ENCODE results near the gene APLNR. TPM values are rescaled to one million over a fixed set of nuclear protein-coding genes. Genes with fewer than 3 reads are reported as not detected.

Gene APLNR
- total and polyA plus RNA-seq, 4 donors, result 0.23 to 27.7 (median 17.8) TPM; not detected in 1

DNA sequence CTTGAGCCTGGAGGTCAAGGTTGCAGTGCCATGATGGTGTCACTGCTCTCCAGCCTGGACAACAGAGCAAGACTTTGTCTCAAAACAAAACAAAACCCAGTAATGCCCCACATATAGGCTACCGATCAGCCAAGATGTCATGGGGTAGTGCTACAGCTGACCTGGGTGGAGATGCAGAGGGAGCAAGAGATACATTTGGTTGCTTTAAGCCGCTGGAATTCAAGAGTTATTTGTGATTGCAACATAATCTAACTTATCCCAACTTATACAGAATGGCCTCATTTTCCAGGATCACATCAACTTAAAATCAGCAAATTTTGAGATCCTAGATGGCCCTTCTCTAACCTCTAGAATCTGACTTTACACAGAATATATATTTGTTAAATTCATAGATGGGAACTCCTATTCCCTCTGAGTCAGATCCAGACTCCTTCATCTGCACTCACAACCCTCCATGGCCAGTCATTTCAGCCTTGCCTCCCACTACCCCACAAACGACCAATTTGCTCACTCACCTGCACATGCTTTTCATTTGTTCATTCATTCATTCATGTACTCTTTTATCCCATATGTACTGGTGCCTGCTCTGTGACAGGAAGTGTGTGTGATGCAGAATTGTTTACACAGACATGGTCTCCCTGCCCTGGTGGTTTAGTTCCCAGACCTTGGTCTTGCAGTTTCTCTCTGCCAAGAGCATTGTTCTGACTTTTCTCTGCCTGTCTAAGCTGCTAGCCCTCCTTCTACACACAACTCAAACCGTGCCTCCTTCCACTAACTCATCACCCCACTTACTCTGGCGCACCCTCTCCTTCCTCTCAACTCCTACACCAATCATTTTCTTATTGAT is 24.1 kb upstream of the APLNR start:
- Histone ChIP-seq H3K27me3 (ENCODE audit: control insufficient read depth in 1 of 2, insufficient read depth in 2 of 2, low read length in 1 of 2) (no peaks in the 10 kb centered on the region), H3K9me3 (ENCODE audit: control insufficient read depth, low read length) (no peaks in the 10 kb centered on the region), H3K36me3 (ENCODE audit: control insufficient read depth in 1 of 2, insufficient read depth in 2 of 2, low read length in 1 of 2) (no peaks in the 10 kb centered on the region), H3K4me1 (ENCODE audit: control insufficient read depth in 1 of 2, insufficient read depth in 2 of 2, low read length in 2 of 2) (no peaks in the 10 kb centered on the region), H3K4me3 (ENCODE audit: low read length in 2 of 2) (no peak overlapping the region), H3K27ac (ENCODE audit: low read depth in 1 of 2, low read length in 2 of 2) (no peak overlapping the region)
- 57 to 58% methylated on average over 5 of the region's 5 CpGs for WGBS, 2 donors
- intact Hi-C loops (cut with DNase I), result no loop called here
- ATAC-seq (ENCODE audit: low FRiP score) (no peak), DNase-seq (no peak)

DNA sequence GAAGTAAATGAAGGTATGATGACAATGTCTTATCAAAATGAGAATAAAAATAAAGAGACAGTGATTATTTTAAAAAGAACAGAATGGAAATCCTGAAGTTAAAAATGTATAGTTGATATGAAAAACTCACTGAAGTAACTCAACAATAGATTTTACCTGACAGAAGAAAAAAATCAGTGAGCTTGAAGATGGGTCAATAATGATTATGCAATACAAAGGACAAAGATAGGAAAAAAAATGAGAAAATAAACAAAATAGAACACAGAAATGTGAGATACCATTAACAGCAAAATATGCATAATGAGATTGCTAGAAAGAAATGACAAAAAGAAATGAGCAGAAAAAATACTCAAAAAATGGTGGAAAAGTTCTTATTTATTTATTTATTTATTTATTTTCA is 19.1 kb upstream of the APLNR start:
- intact Hi-C loops (cut with DNase I), result loop anchor here in 1 of 2 donors (10.0 kb wide), 1 partner anchor 141 kb away; no protein-coding TSS in a partner anchor
- Histone ChIP-seq H3K27ac (ENCODE audit: low read depth in 1 of 2, low read length in 2 of 2) (no peak overlapping the region), H3K4me1 (ENCODE audit: control insufficient read depth in 1 of 2, insufficient read depth in 2 of 2, low read length in 2 of 2) (no peaks in the 10 kb centered on the region), H3K9me3 (ENCODE audit: control insufficient read depth, low read length) (no peaks in the 10 kb centered on the region), H3K36me3 (ENCODE audit: control insufficient read depth in 1 of 2, insufficient read depth in 2 of 2, low read length in 1 of 2) (no peaks in the 10 kb centered on the region), H3K27me3 (ENCODE audit: control insufficient read depth in 1 of 2, insufficient read depth in 2 of 2, low read length in 1 of 2) (no peaks in the 10 kb centered on the region), H3K4me3 (ENCODE audit: low read length in 2 of 2) (no peak overlapping the region)
- DNase-seq (no peak), ATAC-seq (ENCODE audit: low FRiP score) (no peak)

DNA sequence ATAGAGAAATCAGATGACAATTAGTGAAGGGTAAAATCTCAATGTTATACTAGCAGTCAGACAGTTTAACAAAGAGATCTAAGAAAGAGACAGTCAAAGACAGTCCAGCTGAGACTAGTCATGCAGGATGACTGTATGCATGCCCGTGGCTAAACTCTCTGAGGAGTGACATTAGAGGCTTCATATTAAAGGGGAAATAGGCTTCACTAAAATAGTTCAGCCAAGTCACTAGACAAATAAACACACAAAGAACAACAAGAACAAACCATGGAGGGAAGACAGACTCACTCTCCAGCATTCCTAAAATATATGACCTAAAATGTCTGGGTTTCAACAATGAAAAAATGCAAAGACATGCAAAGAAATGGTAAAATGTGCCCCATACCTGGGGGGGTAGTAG is 18.6 kb upstream of the APLNR start:
- Histone ChIP-seq H3K9me3 (ENCODE audit: control insufficient read depth, low read length) (no peaks in the 10 kb centered on the region), H3K4me3 (ENCODE audit: low read length in 2 of 2) (no peak overlapping the region), H3K4me1 (ENCODE audit: control insufficient read depth in 1 of 2, insufficient read depth in 2 of 2, low read length in 2 of 2) (no peaks in the 10 kb centered on the region), H3K27ac (ENCODE audit: low read depth in 1 of 2, low read length in 2 of 2) (no peak overlapping the region), H3K36me3 (ENCODE audit: control insufficient read depth in 1 of 2, insufficient read depth in 2 of 2, low read length in 1 of 2) (no peaks in the 10 kb centered on the region), H3K27me3 (ENCODE audit: control insufficient read depth in 1 of 2, insufficient read depth in 2 of 2, low read length in 1 of 2) (no peaks in the 10 kb centered on the region)
- intact Hi-C loops (cut with DNase I), result loop anchor here in 1 of 2 donors (10.0 kb wide), 1 partner anchor 141 kb away; no protein-coding TSS in a partner anchor
- DNase-seq (no peak), ATAC-seq (ENCODE audit: low FRiP score) (no peak)
- WGBS, 2 donors, result 14 to 17% methylated on average over 1 of the region's 1 CpG

DNA sequence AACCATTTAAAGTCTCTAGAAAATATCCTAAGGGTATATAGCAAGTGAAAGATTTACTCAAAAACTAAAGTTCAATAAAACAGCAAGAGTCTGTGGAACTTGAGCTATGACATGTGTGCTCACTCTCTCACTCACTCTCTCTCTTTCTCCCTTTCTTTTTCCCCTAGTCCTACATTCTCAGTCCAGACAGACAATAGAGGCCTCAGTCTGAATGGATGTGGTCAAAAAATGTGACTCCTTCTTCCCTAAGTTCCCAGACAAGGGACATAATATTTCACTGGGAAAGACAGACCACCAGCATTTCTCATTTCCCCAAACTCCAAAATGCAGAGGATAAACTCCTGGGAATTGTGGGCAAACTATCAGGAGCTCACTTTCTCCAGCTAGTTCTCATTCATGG is 17.6 kb upstream of the APLNR start:
- no peak overlapping the region for H3K27ac ChIP-seq (ENCODE audit: low read depth in 1 of 2, low read length in 2 of 2)
- intact Hi-C loops (cut with DNase I), result loop anchor here in 1 of 2 donors (5.0 to 10.0 kb wide), 2 partner anchors 140 to 412 kb away; no protein-coding TSS in a partner anchor
- no peaks in the 10 kb centered on the region for H3K4me1 ChIP-seq (ENCODE audit: control insufficient read depth in 1 of 2, insufficient read depth in 2 of 2, low read length in 2 of 2)
- ATAC-seq (ENCODE audit: low FRiP score) (no peak), DNase-seq (no peak)
- no peaks in the 10 kb centered on the region for H3K36me3 ChIP-seq (ENCODE audit: control insufficient read depth in 1 of 2, insufficient read depth in 2 of 2, low read length in 1 of 2)
- H3K4me3 ChIP-seq (ENCODE audit: low read length in 2 of 2), result no peak overlapping the region
- H3K9me3 ChIP-seq (ENCODE audit: control insufficient read depth, low read length), result no peaks in the 10 kb centered on the region
- no peaks in the 10 kb centered on the region for H3K27me3 ChIP-seq (ENCODE audit: control insufficient read depth in 1 of 2, insufficient read depth in 2 of 2, low read length in 1 of 2)

DNA sequence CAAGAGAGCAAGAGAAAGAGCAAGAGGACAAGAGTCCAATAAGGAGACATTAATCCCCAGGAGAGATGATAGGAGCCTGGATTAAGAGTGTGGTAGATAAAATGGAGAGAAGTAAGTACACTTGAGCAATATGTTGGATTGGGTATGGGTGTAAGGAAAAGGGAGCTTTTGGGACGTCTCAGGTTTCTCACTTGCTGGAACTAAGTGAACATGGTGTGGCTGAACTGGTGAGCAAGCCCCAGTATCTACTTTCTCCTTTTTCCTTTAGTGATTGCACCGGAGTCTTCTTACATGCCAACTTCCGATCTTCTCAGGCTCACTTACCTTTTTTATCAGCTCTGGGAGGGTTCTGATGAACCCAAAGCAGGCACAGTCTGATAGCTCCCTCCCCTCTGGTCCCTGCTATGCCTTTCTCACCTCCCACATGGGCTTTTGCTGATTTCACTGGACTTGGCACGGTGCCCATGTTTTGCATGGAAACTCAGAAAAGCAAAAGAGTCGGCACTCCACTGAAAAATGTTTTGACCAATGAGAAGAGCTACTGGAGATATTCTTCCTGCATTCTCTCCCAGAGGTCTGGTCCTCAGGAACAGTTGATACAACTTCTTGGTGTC is 14.5 kb upstream of the APLNR start:
- DNase-seq, result no peak
- intact Hi-C loops (cut with DNase I), result loop anchor here (2.0 to 10.0 kb wide), 3 partner anchors 137 to 409 kb away; no protein-coding TSS in a partner anchor
- no peaks in the 10 kb centered on the region for H3K4me1 ChIP-seq (ENCODE audit: control insufficient read depth in 1 of 2, insufficient read depth in 2 of 2, low read length in 2 of 2)
- 15 to 22% methylated on average over 5 of the region's 5 CpGs for WGBS, 2 donors
- no peaks in the 10 kb centered on the region for H3K9me3 ChIP-seq (ENCODE audit: control insufficient read depth, low read length)
- H3K27ac ChIP-seq (ENCODE audit: low read depth in 1 of 2, low read length in 2 of 2), result no peak overlapping the region
- H3K4me3 ChIP-seq (ENCODE audit: low read length in 2 of 2), result no peak overlapping the region
- no peaks in the 10 kb centered on the region for H3K27me3 ChIP-seq (ENCODE audit: control insufficient read depth in 1 of 2, insufficient read depth in 2 of 2, low read length in 1 of 2)
- H3K36me3 ChIP-seq (ENCODE audit: control insufficient read depth in 1 of 2, insufficient read depth in 2 of 2, low read length in 1 of 2), result no peaks in the 10 kb centered on the region
- ATAC-seq (ENCODE audit: low FRiP score), result no peak

DNA sequence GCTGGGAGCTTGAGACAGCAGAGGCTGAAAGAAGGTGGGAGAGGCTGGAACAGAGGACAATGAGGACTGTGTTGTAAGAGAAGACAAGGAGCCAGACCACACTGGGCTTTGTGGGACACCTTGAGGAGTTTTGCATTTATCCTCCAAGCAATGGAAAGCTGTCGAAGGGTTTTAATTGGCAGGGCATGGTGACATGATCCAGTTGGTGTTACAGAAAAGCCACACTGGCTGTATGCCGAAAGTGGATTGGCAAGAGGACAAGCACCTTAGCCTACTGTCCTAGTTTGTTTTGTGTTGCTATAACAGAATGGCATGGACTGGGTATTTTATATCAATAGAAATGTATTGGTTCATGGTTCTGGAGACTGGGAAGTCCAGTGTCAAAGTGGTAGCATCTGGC is 14.0 kb upstream of the APLNR start:
- Histone ChIP-seq H3K4me1 (ENCODE audit: control insufficient read depth in 1 of 2, insufficient read depth in 2 of 2, low read length in 2 of 2) (no peaks in the 10 kb centered on the region), H3K27me3 (ENCODE audit: control insufficient read depth in 1 of 2, insufficient read depth in 2 of 2, low read length in 1 of 2) (no peaks in the 10 kb centered on the region), H3K27ac (ENCODE audit: low read depth in 1 of 2, low read length in 2 of 2) (no peak overlapping the region), H3K4me3 (ENCODE audit: low read length in 2 of 2) (no peak overlapping the region), H3K9me3 (ENCODE audit: control insufficient read depth, low read length) (no peaks in the 10 kb centered on the region), H3K36me3 (ENCODE audit: control insufficient read depth in 1 of 2, insufficient read depth in 2 of 2, low read length in 1 of 2) (no peaks in the 10 kb centered on the region)
- no peak for ATAC-seq (ENCODE audit: low FRiP score)
- DNase-seq, result no peak
- intact Hi-C loops (cut with DNase I), result loop anchor here (2.0 to 10.0 kb wide), 3 partner anchors 136 to 409 kb away; no protein-coding TSS in a partner anchor
- WGBS, 2 donors, result 79 to 80% methylated on average over 2 of the region's 2 CpGs

DNA sequence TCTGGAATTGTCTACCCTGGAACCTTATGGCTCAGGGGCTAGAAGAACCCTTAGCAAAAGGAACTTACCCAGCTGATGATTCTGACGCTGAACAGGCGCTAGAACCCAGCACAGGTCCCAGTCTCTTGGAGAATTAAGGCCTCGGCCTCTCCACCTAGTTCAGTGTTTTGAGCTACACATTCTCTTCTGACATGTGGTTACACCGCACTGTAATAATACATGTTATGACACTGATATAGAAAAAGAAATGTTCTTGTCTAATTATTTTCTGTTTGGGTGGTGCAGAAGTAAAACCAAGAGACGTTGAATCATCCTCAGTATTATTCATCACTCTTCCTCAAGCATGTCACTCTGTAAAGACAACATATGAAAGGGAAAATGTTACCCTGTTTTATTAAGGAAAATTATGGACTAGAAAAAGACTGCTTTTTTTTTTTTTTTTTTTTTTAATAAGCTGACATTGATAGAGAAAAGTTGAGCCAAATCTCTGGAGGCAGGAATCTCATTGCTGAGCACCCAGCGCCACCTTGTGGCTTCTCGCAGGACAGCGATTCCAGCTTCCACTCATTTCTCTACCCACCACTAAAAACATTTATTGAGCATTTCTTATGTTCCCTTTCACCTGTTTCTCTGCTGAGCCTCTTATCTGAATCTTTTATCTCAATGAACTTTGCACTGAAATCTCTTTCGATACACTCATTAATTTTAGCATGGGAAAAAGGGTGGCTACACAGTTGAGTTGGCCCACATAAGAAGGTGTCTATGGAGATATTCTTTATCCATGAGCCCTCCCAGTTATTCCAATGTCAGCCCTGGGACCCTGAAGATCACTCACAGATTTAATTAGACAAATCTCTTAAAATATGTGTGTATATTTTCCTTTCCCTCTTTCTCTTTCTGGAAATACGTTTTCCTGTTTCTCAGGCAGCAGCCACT is 12.6 kb upstream of the APLNR start:
- 40 to 42% methylated on average over 10 of the region's 10 CpGs for WGBS, 2 donors
- Histone ChIP-seq H3K9me3 (ENCODE audit: control insufficient read depth, low read length) (no peaks in the 10 kb centered on the region), H3K36me3 (ENCODE audit: control insufficient read depth in 1 of 2, insufficient read depth in 2 of 2, low read length in 1 of 2) (no peaks in the 10 kb centered on the region), H3K4me1 (ENCODE audit: control insufficient read depth in 1 of 2, insufficient read depth in 2 of 2, low read length in 2 of 2) (no peaks in the 10 kb centered on the region), H3K27ac (ENCODE audit: low read depth in 1 of 2, low read length in 2 of 2) (no peak overlapping the region), H3K4me3 (ENCODE audit: low read length in 2 of 2) (no peak overlapping the region), H3K27me3 (ENCODE audit: control insufficient read depth in 1 of 2, insufficient read depth in 2 of 2, low read length in 1 of 2) (no peaks in the 10 kb centered on the region)
- DNase-seq (peak; percentile 62 to 89), ATAC-seq (ENCODE audit: low FRiP score) (peak; percentile 83)
- intact Hi-C loops (cut with DNase I), result loop anchor here (2.0 to 10.0 kb wide), 3 partner anchors 135 to 407 kb away; no protein-coding TSS in a partner anchor

DNA sequence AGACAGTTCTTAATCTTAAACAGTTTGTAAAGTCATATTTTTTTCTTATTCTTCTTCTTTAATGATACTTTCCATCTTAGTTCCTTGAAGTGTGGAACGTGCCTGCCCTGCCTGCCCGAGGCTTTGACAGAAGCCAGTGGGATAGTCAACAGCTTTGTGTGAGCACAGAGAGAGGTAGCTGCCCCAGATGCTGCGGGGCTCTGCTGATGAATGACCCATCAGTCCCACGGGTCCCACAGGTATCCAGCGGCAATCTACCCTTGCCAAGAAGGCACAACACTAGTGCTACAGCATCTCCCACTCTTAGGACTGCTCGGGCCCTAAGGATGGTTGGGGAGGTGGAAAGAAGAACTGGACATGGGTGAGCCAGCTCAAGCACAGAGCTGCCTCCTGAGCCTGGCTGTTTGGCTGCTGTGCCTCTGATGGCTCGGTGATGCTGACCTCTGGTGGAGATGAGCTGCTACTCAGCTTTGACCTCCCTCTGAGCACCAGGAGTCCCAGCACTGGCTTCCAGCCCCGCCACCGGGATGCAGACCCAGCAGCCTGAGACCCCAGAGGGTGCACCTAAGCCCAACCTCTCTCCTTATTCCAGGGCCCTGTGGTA is 11.8 kb upstream of the APLNR start:
- DNase-seq, result peak in 1 of 2 donors; percentile 79
- H3K36me3 ChIP-seq (ENCODE audit: control insufficient read depth in 1 of 2, insufficient read depth in 2 of 2, low read length in 1 of 2), result no peaks in the 10 kb centered on the region
- intact Hi-C loops (cut with DNase I), result no loop called here
- peak; percentile 93 for ATAC-seq (ENCODE audit: low FRiP score)
- no peaks in the 10 kb centered on the region for H3K4me1 ChIP-seq (ENCODE audit: control insufficient read depth in 1 of 2, insufficient read depth in 2 of 2, low read length in 2 of 2)
- no peaks in the 10 kb centered on the region for H3K27me3 ChIP-seq (ENCODE audit: control insufficient read depth in 1 of 2, insufficient read depth in 2 of 2, low read length in 1 of 2)
- WGBS, 2 donors, result 36 to 45% methylated on average over 9 of the region's 9 CpGs
- no peak overlapping the region for H3K4me3 ChIP-seq (ENCODE audit: low read length in 2 of 2)
- H3K9me3 ChIP-seq (ENCODE audit: control insufficient read depth, low read length), result no peaks in the 10 kb centered on the region
- no peak overlapping the region for H3K27ac ChIP-seq (ENCODE audit: low read depth in 1 of 2, low read length in 2 of 2)
